Nephron progenitor cell (in vitro differentiated cells): Measurements from ENCODE around the gene CD7.

Source experiments
- DNase-seq: peaks from one replicate; pipeline ENCODE4 v3.0.0; 2021
- H3K27ac Mint-ChIP-seq: 2 replicates; pipeline ENCODE4 v1.8.0; 2021; ENCODE audit warnings: mild to moderate bottlenecking, moderate library complexity, mixed read lengths
- H3K27me3 Mint-ChIP-seq: 2 replicates; pipeline ENCODE4 v1.8.0; 2021; ENCODE audit warnings: mild to moderate bottlenecking, low read depth, mixed read lengths; ENCODE audit not compliant: poor library complexity
- H3K36me3 Mint-ChIP-seq: 2 replicates; pipeline ENCODE4 v1.8.0; 2021; ENCODE audit warnings: low read depth, mixed read lengths
- H3K4me1 Mint-ChIP-seq: 2 replicates; pipeline ENCODE4 v1.8.0; 2021; ENCODE audit warnings: mixed read lengths
- H3K4me3 Mint-ChIP-seq: 2 replicates; pipeline ENCODE4 v1.8.0; 2021; ENCODE audit warnings: mild to moderate bottlenecking, moderate library complexity, mixed read lengths
- H3K9me3 Mint-ChIP-seq: 2 replicates; pipeline ENCODE4 v1.8.0; 2021; ENCODE audit warnings: mild to moderate bottlenecking, moderate library complexity, mixed read lengths
- TF ChIP-seq, protein P1 (sequence below): fragments of 200-600 bp; sonication (generic); IDR thresholded peaks from 2 replicates; pipeline ENCODE4 v1.5.0; 2021; ENCODE audit warnings: antibody characterized with exemption

CD7 gene

DNA sequence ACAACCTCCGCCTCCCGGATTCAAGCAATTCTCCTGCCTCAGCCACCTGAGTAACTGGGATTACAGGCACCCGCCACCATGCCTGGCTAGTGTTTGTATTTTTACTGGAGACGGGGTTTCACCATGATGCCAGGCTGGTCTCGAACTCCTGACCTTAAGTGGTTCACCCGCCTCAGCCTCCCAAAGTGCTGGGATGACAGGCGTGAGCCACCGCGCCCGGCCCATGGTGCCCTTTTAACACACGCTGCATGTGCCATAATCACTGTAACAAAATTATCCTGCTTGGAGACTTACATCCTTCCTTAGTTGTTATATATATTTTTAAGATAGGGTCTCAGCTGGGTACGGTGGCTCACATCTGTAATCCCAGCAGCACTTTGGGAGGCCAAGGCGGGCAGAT is 5.4 kb downstream of the CD7 start:
- no peak overlapping the region for H3K4me3 Mint-ChIP-seq
- H3K4me1 Mint-ChIP-seq: peaks cover 45% of the 10 kb centered on the region
- DNase-seq: no peak

DNA sequence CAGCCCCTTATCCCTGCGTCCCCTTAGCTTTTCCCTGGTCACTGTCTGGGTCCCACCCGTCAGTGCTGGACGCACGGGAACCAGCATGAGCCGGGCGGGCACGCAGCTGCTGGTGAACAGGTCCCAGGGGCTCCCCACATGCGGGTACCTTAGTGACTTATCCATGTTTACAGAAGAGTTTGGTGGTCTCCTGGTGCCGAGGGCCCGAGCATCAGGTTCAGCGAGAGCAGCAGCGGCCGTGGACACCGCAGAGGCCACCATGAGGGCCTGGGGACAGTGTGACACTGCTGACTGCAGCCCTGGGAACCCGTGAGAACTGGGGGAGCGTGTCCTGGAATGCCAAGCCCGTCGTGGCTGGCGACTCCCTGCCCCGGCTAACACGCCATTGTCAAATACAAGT is 6.5 kb downstream of the CD7 start:
- Mint-ChIP-seq H3K4me3 (no peak overlapping the region), H3K4me1 (peaks cover 43% of the 10 kb centered on the region), H3K27me3 (peaks cover 13% of the 10 kb centered on the region), H3K36me3 (no peaks in the 10 kb centered on the region), H3K27ac (peak overlapping the region; percentile 8), H3K9me3 (no peaks in the 10 kb centered on the region)
- TF ChIP-seq, protein P1, sequence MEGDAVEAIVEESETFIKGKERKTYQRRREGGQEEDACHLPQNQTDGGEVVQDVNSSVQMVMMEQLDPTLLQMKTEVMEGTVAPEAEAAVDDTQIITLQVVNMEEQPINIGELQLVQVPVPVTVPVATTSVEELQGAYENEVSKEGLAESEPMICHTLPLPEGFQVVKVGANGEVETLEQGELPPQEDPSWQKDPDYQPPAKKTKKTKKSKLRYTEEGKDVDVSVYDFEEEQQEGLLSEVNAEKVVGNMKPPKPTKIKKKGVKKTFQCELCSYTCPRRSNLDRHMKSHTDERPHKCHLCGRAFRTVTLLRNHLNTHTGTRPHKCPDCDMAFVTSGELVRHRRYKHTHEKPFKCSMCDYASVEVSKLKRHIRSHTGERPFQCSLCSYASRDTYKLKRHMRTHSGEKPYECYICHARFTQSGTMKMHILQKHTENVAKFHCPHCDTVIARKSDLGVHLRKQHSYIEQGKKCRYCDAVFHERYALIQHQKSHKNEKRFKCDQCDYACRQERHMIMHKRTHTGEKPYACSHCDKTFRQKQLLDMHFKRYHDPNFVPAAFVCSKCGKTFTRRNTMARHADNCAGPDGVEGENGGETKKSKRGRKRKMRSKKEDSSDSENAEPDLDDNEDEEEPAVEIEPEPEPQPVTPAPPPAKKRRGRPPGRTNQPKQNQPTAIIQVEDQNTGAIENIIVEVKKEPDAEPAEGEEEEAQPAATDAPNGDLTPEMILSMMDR: no peak
- no peak for DNase-seq

More for the DNA sequence above, 5.4 kb downstream of the CD7 start:
- TF ChIP-seq, protein P1: no peak
- peaks cover 13% of the 10 kb centered on the region for H3K27me3 Mint-ChIP-seq
- no peaks in the 10 kb centered on the region for H3K36me3 Mint-ChIP-seq
- no peak overlapping the region for H3K27ac Mint-ChIP-seq
- H3K9me3 Mint-ChIP-seq: no peaks in the 10 kb centered on the region

DNA sequence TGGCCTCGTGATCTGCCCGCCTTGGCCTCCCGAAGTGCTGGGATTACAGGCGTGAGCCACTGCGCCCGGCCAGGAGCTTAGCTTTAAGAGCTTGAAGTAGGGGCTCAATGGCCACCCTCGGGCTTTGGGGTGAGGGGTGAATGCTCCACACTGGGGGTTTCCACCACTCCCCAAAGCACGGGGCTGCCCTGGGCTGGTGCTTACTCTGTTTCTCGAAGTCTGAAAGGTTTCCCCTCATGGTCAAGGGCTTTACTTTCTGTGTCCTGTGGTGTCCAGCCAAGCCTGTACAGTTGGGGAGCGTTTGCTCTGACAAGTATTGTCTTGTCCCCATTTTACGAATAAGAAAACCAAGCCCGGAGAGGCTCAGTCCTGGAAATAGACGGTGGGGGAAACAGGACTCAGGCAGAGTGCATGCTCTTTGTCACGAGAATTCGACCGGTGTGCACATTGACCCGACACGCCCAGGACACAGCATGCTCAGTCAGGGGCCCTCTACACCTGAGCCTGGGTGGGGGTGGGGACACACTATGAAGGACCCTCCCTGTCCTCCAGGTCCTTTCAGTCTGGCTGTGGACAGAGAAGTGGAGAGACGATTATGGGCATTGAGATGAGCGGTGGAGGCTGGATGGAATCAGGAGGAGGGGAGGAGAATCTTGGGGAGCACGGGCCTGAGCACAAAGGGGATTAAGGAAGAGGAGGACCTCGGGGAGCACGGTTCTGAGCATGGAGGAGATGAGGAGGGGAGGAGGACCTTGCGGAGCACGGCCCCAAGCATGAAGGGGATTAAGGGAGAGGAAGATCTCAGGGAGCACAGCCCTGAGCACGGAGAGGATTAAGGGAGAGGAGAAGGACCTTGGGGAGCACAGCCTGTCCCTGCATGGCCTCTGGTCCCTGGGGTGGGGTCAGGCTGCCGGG is 7.5 kb downstream of the CD7 start:
- no peak overlapping the region for H3K4me3 Mint-ChIP-seq
- DNase-seq: no peak
- H3K27ac Mint-ChIP-seq: no peak overlapping the region
- H3K4me1 Mint-ChIP-seq: peaks cover 47% of the 10 kb centered on the region
- no peaks in the 10 kb centered on the region for H3K9me3 Mint-ChIP-seq
- TF ChIP-seq, protein P1: no peak
- H3K36me3 Mint-ChIP-seq: no peaks in the 10 kb centered on the region
- H3K27me3 Mint-ChIP-seq: peaks cover 13% of the 10 kb centered on the region

DNA sequence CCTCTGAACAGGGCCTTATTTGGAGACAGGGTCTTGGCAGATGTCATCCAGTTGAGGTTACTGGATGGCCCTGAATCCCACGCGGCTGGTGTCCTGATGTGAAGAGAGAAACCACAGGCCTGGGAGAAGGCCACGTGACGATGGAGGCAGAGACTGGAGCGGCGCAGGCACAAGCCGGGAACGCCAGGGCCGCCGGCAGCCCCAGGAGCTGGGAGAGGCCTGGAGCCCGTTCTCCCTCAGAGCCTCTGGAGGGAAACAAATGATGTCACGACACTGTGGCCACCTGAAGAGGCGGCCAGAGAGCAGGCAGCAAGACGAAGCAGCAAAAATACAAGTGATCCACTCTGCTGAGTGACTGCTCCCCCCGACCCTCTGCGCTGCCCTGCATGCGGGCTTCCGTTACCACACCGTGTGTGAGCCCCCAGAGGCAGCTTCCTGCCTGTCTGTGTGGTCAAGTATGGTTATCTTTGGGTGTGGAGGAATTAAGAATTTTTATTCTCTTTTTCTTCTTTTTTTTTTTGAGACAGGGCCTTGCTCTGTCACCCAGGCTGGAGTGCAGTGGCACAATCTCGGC is 11.6 kb downstream of the CD7 start:
- Mint-ChIP-seq H3K4me1 (peaks cover 54% of the 10 kb centered on the region), H3K27me3 (peaks cover 10% of the 10 kb centered on the region), H3K36me3 (no peaks in the 10 kb centered on the region), H3K27ac (no peak overlapping the region), H3K4me3 (no peak overlapping the region), H3K9me3 (no peaks in the 10 kb centered on the region)
- TF ChIP-seq, protein P1: no peak
- no peak for DNase-seq

DNA sequence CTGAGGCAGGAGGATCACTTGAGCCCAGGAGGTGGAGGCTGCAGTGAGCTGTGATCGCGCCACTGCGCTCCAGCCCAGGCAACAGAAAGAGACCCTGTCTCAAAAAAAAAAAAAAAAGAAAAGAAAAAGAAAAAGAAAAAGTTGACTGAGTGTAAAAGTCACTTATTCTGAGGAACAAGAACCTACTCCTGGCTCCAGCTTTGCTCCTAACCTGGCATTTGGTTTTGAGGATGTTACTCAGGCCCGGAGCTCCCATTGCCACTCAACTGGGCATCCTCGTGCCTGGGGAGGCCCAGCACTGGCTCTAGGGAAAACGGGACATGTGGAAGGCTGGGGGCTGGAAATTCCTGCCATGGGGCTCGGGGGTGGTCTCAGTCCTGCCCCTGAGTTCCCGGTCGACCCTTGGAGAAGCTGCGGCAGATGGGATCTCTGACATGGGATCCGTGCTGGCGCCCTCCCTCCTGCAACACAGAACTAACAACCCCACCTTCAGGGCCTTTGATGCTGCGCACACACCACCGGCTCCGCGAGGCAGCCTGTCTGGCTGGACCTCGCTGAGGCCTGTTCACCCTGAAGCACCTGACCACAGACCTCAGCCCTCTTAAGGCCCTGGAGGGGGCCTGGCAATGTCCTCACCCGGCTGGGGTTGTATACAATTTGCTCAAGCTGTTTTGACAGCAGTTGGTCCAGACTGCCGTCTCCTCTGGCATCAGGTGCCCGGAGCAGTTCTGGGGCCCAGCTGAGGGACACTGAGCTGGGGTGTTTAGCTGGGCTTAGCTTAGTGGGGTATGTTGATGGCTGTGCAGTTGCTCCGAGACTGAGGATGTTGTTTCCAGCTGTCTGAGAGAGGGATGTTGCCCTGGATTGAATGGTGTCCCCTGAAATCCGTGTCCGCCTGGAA is 12.3 kb downstream of the CD7 start:
- Mint-ChIP-seq H3K4me3 (no peak overlapping the region), H3K27me3 (peaks cover 6% of the 10 kb centered on the region), H3K4me1 (peaks cover 61% of the 10 kb centered on the region), H3K9me3 (no peaks in the 10 kb centered on the region), H3K27ac (no peak overlapping the region), H3K36me3 (no peaks in the 10 kb centered on the region)
- TF ChIP-seq, protein P1: no peak
- no peak for DNase-seq
